K562 (cell line): ENCODE measurements around the gene HPDL. TPM values are rescaled to one million over a fixed set of nuclear protein-coding genes. Genes with fewer than 3 reads are reported as not detected.

Source experiments
- ATAC-seq: fragments of 200-7000 bp; cut with Tn5 transposase; 3 replicates; pipeline ENCODE4 v1.9.1; 2020; ENCODE audit warnings: moderate library complexity
- BruUV-seq: library from RNA; stranded (reverse); fragments of 400-500 nt; replicated peaks from 2 replicates; lab custom pipeline; 2021; lab: Mats Ljungman, UMichigan
- CTCF ChIA-PET: fragments of 300-600 bp; formaldehyde crosslinking; extraction: SDS; loops from one replicate; lab custom pipeline; 2021; ENCODE audit warnings: low intra/inter-chr PET ratio; lab: Yijun Ruan, JAX
- POLR2A ChIA-PET: fragments of 300-600, 350-650 bp; sonication (Branson Sonifier 250); formaldehyde crosslinking; extraction: SDS; loops from one replicate; lab custom pipeline; 2021; ENCODE audit warnings: antibody characterized with exemption, inconsistent platforms; lab: Yijun Ruan, JAX
- DNase-seq, 4 experiments: peaks; one replicate each; pipeline versions ENCODE4 v3.0.0 to v3.0.0-alpha.2; 2011 to 2018; ENCODE audit warnings: low spot score in 3 of 4, mixed read lengths in 3 of 4; ENCODE audit errors: extremely low read depth in 1 of 4
- FAIRE-seq: peaks from 2 replicates; lab custom pipeline; 2011; peaks lifted over from hg19 to GRCh38; lab: Jason Lieb, UNC
- H2AFZ ChIP-seq: 2 replicates; pipeline ENCODE4 v1.6.0; 2011; ENCODE audit warnings: low read depth, low read length, control low read depth, inconsistent platforms
- H3K27ac ChIP-seq: fragments of 200-600 bp; 3 replicates; pipeline ENCODE4 v1.8.0; 2011; ENCODE audit warnings: low read depth, mild to moderate bottlenecking, control low read depth, inconsistent platforms, low read length, moderate library complexity, mixed read lengths; ENCODE audit errors: extremely low read depth
- H3K27me3 ChIP-seq, 2 experiments: fragments of 300-600 bp in 1 of 2; 2 replicates in 1 of 2; 3 replicates in 1 of 2; pipeline versions ENCODE4 v1.6.0 to v1.8.0; 2011; ENCODE audit warnings: inconsistent platforms in 2 of 2, low read length in 2 of 2, mild to moderate bottlenecking in 1 of 2, mixed read lengths in 1 of 2, moderate library complexity in 1 of 2; ENCODE audit not compliant: control insufficient read depth in 2 of 2, insufficient read depth in 2 of 2
- H3K36me3 ChIP-seq: fragments of 300-600 bp; 3 replicates; pipeline ENCODE4 v1.8.0; 2011; ENCODE audit warnings: mild to moderate bottlenecking, low read length, inconsistent platforms; ENCODE audit not compliant: control insufficient read depth, insufficient read depth
- H3K4me1 ChIP-seq, 2 experiments: fragments of 200-600 bp in 1 of 2; replicated peaks in 1 of 2; 2 replicates in 1 of 2; 3 replicates in 1 of 2; pipeline versions ENCODE4 v1.5.1 to v1.8.0; 2011; ENCODE audit warnings: inconsistent platforms in 2 of 2, low read length in 2 of 2, mild to moderate bottlenecking in 1 of 2, mixed read lengths in 1 of 2, moderate library complexity in 1 of 2; ENCODE audit not compliant: control insufficient read depth in 2 of 2, insufficient read depth in 2 of 2
- H3K4me2 ChIP-seq: 2 replicates; pipeline ENCODE4 v1.6.1; 2011; ENCODE audit warnings: low read length, control low read depth, inconsistent platforms, mixed read lengths; ENCODE audit not compliant: insufficient read depth
- H3K4me3 ChIP-seq: fragments of 200-600 bp; sonication (generic), shearing (Covaris generic); 2 replicates; pipeline ENCODE4 v1.5.1; 2016; ENCODE audit warnings: control low read depth, inconsistent platforms
- H3K79me2 ChIP-seq: fragments of 200-600 bp; 3 replicates; pipeline ENCODE4 v1.8.0; 2011; ENCODE audit warnings: low read length, inconsistent platforms; ENCODE audit not compliant: control insufficient read depth, insufficient read depth
- H3K9ac ChIP-seq, 2 experiments: 2 replicates each; pipeline versions ENCODE4 v1.6.0 to v1.6.1; 2011; ENCODE audit warnings: low read depth in 2 of 2, low read length in 2 of 2, control low read depth in 1 of 2, inconsistent platforms in 1 of 2, mild to moderate bottlenecking in 1 of 2, mixed read lengths in 1 of 2; ENCODE audit not compliant: insufficient read depth in 1 of 2
- H3K9me1 ChIP-seq: one replicate; pipeline ENCODE4 v1.6.0; 2011; ENCODE audit warnings: inconsistent platforms, mild to moderate bottlenecking, low read length, moderate library complexity; ENCODE audit not compliant: control insufficient read depth, insufficient read depth
- H3K9me3 ChIP-seq: replicated peaks from 2 replicates; pipeline ENCODE4 v1.5.1; 2011; ENCODE audit warnings: low read depth, low read length, inconsistent platforms; ENCODE audit not compliant: control insufficient read depth, insufficient read depth
- H4K20me1 ChIP-seq: replicated peaks from 2 replicates; pipeline ENCODE4 v1.6.1; 2011; ENCODE audit warnings: low read length, inconsistent platforms, mixed read lengths; ENCODE audit not compliant: control insufficient read depth, insufficient read depth
- CBX8 ChIP-seq: fragments of 200-600 bp; sonication (generic); IDR thresholded peaks from 2 replicates; pipeline ENCODE4 v1.6.1; 2012; ENCODE audit warnings: borderline replicate concordance, mixed run types, low read depth, mild to moderate bottlenecking, moderate library complexity, mixed read lengths, low read length, control low read depth, inconsistent platforms; ENCODE audit not compliant: poor library complexity, severe bottlenecking; ENCODE audit errors: extremely low read depth
- GABPB2 ChIP-seq: fragments of 250-450 bp; sonication (Bioruptor Pico); conservative IDR thresholded peaks from 2 replicates; pipeline ENCODE4 v1.5.1; 2021; ENCODE audit warnings: mild to moderate bottlenecking
- MXI1 ChIP-seq: IDR thresholded peaks from 2 replicates; pipeline ENCODE4 v1.6.1; 2011; ENCODE audit warnings: low read depth, mild to moderate bottlenecking, improper control_type of control experiment, low read length
- PHTF2 ChIP-seq: fragments of 250-450 bp; sonication (Bioruptor Pico); IDR thresholded peaks from 2 replicates; pipeline ENCODE4 v1.5.0; 2021; ENCODE audit warnings: mild to moderate bottlenecking
- PREB ChIP-seq: sonication (generic); formaldehyde crosslinking; IDR thresholded peaks from 2 replicates; pipeline ENCODE4 v1.8.1; 2023; ENCODE audit warnings: mild to moderate bottlenecking, missing genetic modification reagents
- SREBF2 ChIP-seq: sonication (generic); formaldehyde crosslinking; IDR thresholded peaks from 2 replicates; pipeline ENCODE4 v1.4.0; 2020; ENCODE audit warnings: mild to moderate bottlenecking, missing genetic modification reagents
- TEAD2 ChIP-seq: fragments of 450-650 bp; IDR thresholded peaks from 2 replicates; pipeline ENCODE4 v1.6.1; 2016; ENCODE audit warnings: missing genetic modification characterization, control low read depth, missing compliant biosample characterization
- XRCC4 ChIP-seq: IDR thresholded peaks from one replicate; pipeline ENCODE4 v1.6.1; 2011; ENCODE audit not compliant: insufficient read depth, insufficient read length; ENCODE audit errors: extremely low read depth
- WGBS: fragments of 100-300 bp; shearing (Covaris generic); methylation state at CpG from one replicate; pipeline ENCODE4 v1.1.6; 2016; ENCODE audit warnings: low coverage, mixed read lengths; ENCODE audit not compliant: insufficient coverage; ENCODE audit errors: missing lambda C conversion rate; 5-methylcytosine and 5-hydroxymethylcytosine counted together
- in situ Hi-C: fragments of 300-500 bp; cut with MboI; formaldehyde crosslinking; loops from 4 replicates; pipeline ENCODE4 v1.15.0; 2018; ENCODE audit warnings: inconsistent platforms, mixed read lengths
- intact Hi-C: fragments of 100-400 bp; cut with micrococcal nuclease; formaldehyde crosslinking; loops from 2 replicates; pipeline ENCODE4 v1.14.2; 2022
- polyA plus RNA-seq, 8 experiments: library from polyadenylated mRNA; depleted of rRNA in 4 of 8; stranded (reverse) in 5 of 8; unstranded in 3 of 8; fragments of >200 nt; fragmentation: Nextera tagmentation in 2 of 8; fragmentation: Illumina TruSeq in 1 of 8; extraction: Ambion mirVana in 2 of 8; extraction: Trizol in 1 of 8; gene quantifications; 2 replicates each; pipeline versions ENCODE4 v1.2.1 to v1.2.3, GENCODE V29; 2011 to 2014; ENCODE audit warnings: inconsistent platforms in 1 of 8, missing spikeins in 1 of 8
- total RNA-seq, 7 experiments: library from RNA; depleted of rRNA in 6 of 7; stranded (reverse); fragments of >200 nt in 6 of 7; fragmentation: Illumina TruSeq in 2 of 7; extraction: Trizol in 2 of 7; gene quantifications; 2 replicates each; pipeline versions ENCODE4 v1.2.1 to v1.2.3, GENCODE V29; 2011 to 2021; ENCODE audit warnings: low replicate concordance in 1 of 7

The HPDL gene
- total and polyA plus RNA-seq, 9 of the 15 experiments (the other 6 are each of a cell fraction or from before 2014, with no cell fraction given) = not detected

GRCh38 chr1:45335855-45336324, 9.2 kb downstream of the HPDL start:
- Histone ChIP-seq H3K79me2 (peaks cover 29% of the 10 kb centered on the region), H4K20me1 (peaks cover under 1% of the 10 kb centered on the region; the same call in 1 of the 2 replicates), H3K9ac (no peak overlapping the region), H3K4me3 (no peak overlapping the region), H2AFZ (no peak overlapping the region), H3K27ac (no peak overlapping the region), H3K9me3 (peaks cover 9% of the 10 kb centered on the region), H3K27me3 (no peaks in the 10 kb centered on the region), H3K4me1 (peaks cover 7 to 10% of the 10 kb centered on the region in 2 experiments; a peak in 4 of 5 replicates), H3K36me3 (peaks cover 35% of the 10 kb centered on the region), H3K4me2 (no peak overlapping the region), H3K9me1 (peaks cover under 1% of the 10 kb centered on the region)
- in situ Hi-C loops = no loop called here
- no peak for TF ChIP-seq MXI1
- TF ChIP-seq XRCC4 = no peak
- TF ChIP-seq TEAD2 (tag) = no peak
- no peak for TF ChIP-seq PHTF2
- TF ChIP-seq CBX8 = no peak
- no peak for TF ChIP-seq SREBF2 (CRISPR knock-in tag)
- TF ChIP-seq PREB = no peak
- no peak for TF ChIP-seq GABPB2 (CRISPR knock-in tag)
- DNase-seq = no peak
- WGBS = 86% methylated on average over 4 of the region's 4 CpGs
- BruUV-seq = no TSS peak
- ATAC-seq = no peak
- no peak for FAIRE-seq
- ChIA-PET POLR2A (interaction anchor here (0.8 to 1.2 kb wide), 5 partner anchors 8 to 300 kb away, joined by 3 to 4 read pairs (median 3); no protein-coding TSS in a partner anchor), CTCF (interaction anchor here (0.6 kb wide), 1 partner anchor 164 kb away, joined by 3 read pairs; the partner anchor contains the start of genes CCDC163 and MMACHC)
- intact Hi-C loops = no loop called here
